ENCODE results near the gene PATL1. TPM values are rescaled to one million over a fixed set of nuclear protein-coding genes. Genes with fewer than 3 reads are reported as not detected.

Gene PATL1
- total RNA-seq, 2 experiments from 2014 or later = 59.8 to 88.7 TPM

GRCh38 chr11:59671471-59671870, 2.6 kb upstream of the PATL1 start:
- intact Hi-C loops (cut with DNase I, micrococcal nuclease) = no loop called here
- no peak for ATAC-seq
- Mint-ChIP-seq H3K4me3 (no peak overlapping the region), H3K4me1 (peaks cover 21% of the 10 kb centered on the region), H3K27ac (no peak overlapping the region), H3K36me3 (ENCODE audit: low read depth) (peaks cover 11% of the 10 kb centered on the region), H3K9me3 (ENCODE audit: low read depth) (no peaks in the 10 kb centered on the region), H3K27me3 (no peaks in the 10 kb centered on the region)
- no peak for DNase-seq
- ChIA-PET CTCF (no interaction called here), POLR2A (interaction anchor here (0.6 kb wide), 1 partner anchor 1279 kb away, joined by 3 read pairs; no protein-coding TSS in a partner anchor)

DNA sequence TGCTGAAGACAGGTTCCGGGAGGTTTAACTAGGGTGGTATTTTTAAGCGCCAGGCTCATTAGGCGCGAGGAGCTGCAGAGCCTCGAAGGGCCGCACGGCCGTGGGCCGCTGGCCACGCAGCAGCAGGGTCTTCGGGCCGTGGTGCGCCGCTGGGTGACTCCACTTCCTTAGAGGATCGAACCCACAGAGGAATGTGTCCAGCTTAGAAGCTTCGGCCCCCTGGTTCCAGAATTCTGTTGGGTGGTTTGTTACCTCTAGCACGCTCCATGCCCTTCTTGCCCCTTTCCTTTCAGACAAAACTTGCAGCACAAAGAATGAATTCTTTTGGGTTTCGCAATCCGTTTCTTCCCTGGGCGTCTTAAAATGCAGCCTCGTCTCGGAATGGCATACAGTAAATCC, 773 bp upstream of the PATL1 start:
- POLR2A ChIA-PET = interaction anchor here (0.7 to 1.6 kb wide), 6 partner anchors 14 to 134 kb away, joined by 3 to 18 read pairs (median 4); partner anchors contain the start of gene OSBP
- peak overlapping the region; percentile 92 for H3K27ac Mint-ChIP-seq
- no peaks in the 10 kb centered on the region for H3K27me3 Mint-ChIP-seq
- H3K36me3 Mint-ChIP-seq (ENCODE audit: low read depth) = peaks cover 26% of the 10 kb centered on the region
- H3K4me3 Mint-ChIP-seq = peak overlapping the region; percentile 81
- CTCF ChIA-PET = interaction anchor here (0.7 to 1.6 kb wide), 11 partner anchors 8 to 132 kb away, joined by 3 to 8 read pairs (median 3); no protein-coding TSS in a partner anchor
- ATAC-seq (no peak), DNase-seq (no peak)
- peaks cover 35% of the 10 kb centered on the region for H3K4me1 Mint-ChIP-seq
- H3K9me3 Mint-ChIP-seq (ENCODE audit: low read depth) = no peaks in the 10 kb centered on the region
- intact Hi-C loops (cut with DNase I, micrococcal nuclease) = loop anchor here (1.0 to 5.0 kb wide), 14 partner anchors 53 to 1758 kb away; partner anchors contain the start of genes MRPL16 (in 2 of the 2), CPSF7 (in 1 of the 2), FAM111A (in 1 of the 2) and STX3 (in 1 of the 2)

- H3K27ac Mint-ChIP-seq = peak overlapping the region; percentile 86
- ATAC-seq (peak; percentile 45), DNase-seq (peak; percentile 82)
- peak overlapping the region; percentile 81 for H3K4me3 Mint-ChIP-seq
- no peaks in the 10 kb centered on the region for H3K9me3 Mint-ChIP-seq (ENCODE audit: low read depth)
- H3K27me3 Mint-ChIP-seq = no peaks in the 10 kb centered on the region
- ChIA-PET CTCF (interaction anchor here (0.7 to 1.6 kb wide), 10 partner anchors 9 to 561 kb away, joined by 3 to 8 read pairs (median 4); no protein-coding TSS in a partner anchor), POLR2A (interaction anchor here (0.5 to 1.6 kb wide), 4 partner anchors 24 to 824 kb away, joined by 3 to 18 read pairs (median 6); partner anchors contain the start of gene OSBP)
- intact Hi-C loops (cut with DNase I, micrococcal nuclease) = loop anchor here (2.0 to 5.0 kb wide), 9 partner anchors 86 to 1759 kb away; partner anchors contain the start of genes CPSF7 (in 1 of the 2), FAM111A (in 1 of the 2), MRPL16 (in 1 of the 2) and STX3 (in 1 of the 2)
- H3K36me3 Mint-ChIP-seq (ENCODE audit: low read depth) = peaks cover 31% of the 10 kb centered on the region
- H3K4me1 Mint-ChIP-seq = peaks cover 39% of the 10 kb centered on the region
These were observed 468 bp downstream of the PATL1 start for GRCh38 chr11:59668188-59668949.

DNA sequence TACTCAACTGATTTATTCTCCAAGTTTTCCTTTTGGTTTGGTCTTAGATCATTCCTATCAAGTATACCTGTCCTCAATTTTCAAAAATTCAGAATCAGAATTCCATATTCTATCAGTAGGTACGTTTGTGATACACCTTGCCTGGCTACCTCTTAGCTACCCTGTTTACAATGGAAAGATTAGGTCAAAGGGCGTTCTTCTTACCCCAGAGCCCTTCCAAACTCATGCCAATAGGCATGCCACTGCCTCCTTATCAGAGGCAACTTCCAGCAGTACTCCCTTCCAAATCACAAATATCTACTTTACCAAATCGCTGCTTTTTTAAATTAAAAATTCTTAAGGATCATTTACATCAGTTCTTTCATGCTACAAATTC, 1.0 kb downstream of the PATL1 start:
- POLR2A ChIA-PET = no interaction called here
- Mint-ChIP-seq H3K27ac (peak overlapping the region; percentile 86), H3K4me3 (peak overlapping the region; percentile 81), H3K27me3 (no peaks in the 10 kb centered on the region), H3K4me1 (peaks cover 43% of the 10 kb centered on the region), H3K9me3 (ENCODE audit: low read depth) (no peaks in the 10 kb centered on the region), H3K36me3 (ENCODE audit: low read depth) (peaks cover 36% of the 10 kb centered on the region)
- no peak for ATAC-seq
- intact Hi-C loops (cut with DNase I, micrococcal nuclease) = loop anchor here (2.0 to 5.0 kb wide), 9 partner anchors 87 to 1760 kb away; partner anchors contain the start of genes CPSF7 (in 1 of the 2), FAM111A (in 1 of the 2), MRPL16 (in 1 of the 2) and STX3 (in 1 of the 2)
- CTCF ChIA-PET = no interaction called here
- no peak for DNase-seq

DNA sequence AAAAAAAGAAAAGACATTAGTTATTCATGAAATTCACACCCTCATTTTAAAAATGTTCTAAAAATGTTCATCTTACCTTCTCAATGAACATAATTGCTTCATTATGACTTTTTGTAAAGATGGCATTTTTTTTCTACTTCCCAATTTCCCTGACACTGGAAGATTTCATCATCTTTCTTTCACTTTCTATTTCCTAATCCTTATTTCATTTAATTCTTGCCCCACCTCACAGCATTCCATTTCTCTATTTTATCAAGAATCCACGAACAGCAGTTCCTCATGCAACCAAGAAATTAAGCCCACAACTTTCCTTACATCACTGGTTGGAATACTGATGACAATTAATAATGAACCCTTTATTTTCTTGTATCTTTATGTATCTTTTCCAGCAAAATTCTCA, 1.9 kb downstream of the PATL1 start:
- DNase-seq = no peak
- no peaks in the 10 kb centered on the region for H3K9me3 Mint-ChIP-seq (ENCODE audit: low read depth)
- ChIA-PET POLR2A (no interaction called here), CTCF (no interaction called here)
- intact Hi-C loops (cut with DNase I, micrococcal nuclease) = loop anchor here (5.0 kb wide), 2 partner anchors 130 to 1760 kb away; partner anchors contain the start of gene CPSF7 (in 1 of the 2)
- H3K36me3 Mint-ChIP-seq (ENCODE audit: low read depth) = peaks cover 36% of the 10 kb centered on the region
- no peaks in the 10 kb centered on the region for H3K27me3 Mint-ChIP-seq
- ATAC-seq = no peak
- H3K4me3 Mint-ChIP-seq = peak overlapping the region; percentile 81
- H3K27ac Mint-ChIP-seq = peak overlapping the region; percentile 86
- H3K4me1 Mint-ChIP-seq = peaks cover 43% of the 10 kb centered on the region

DNA sequence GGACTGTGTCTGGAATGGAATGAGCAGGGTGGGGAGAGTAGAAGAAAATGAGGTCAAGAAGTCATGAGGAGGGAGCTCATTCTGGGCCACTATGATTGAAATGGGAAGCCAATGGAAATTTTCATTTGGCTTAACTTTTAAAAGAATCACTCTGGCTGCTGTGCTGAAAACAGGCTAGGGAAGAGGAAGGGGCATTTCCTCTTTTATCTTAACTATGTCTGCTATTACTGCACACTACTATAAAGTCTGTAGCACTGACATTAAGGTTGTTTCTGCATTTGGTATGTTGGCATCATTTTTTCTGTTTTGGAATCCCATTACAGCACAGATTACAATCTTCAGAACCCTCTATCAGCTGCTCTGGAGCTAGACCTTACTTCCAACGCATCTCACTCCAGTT, 8.2 kb downstream of the PATL1 start:
- CTCF ChIA-PET = interaction anchor here (0.7 kb wide), 1 partner anchor 95 kb away, joined by 3 read pairs; the partner anchor contains the start of gene STX3
- Mint-ChIP-seq H3K4me1 (peaks cover 28% of the 10 kb centered on the region), H3K27me3 (no peaks in the 10 kb centered on the region), H3K4me3 (no peak overlapping the region), H3K27ac (peak overlapping the region; percentile 58), H3K9me3 (ENCODE audit: low read depth) (no peaks in the 10 kb centered on the region), H3K36me3 (ENCODE audit: low read depth) (peaks cover 61% of the 10 kb centered on the region)
- intact Hi-C loops (cut with DNase I, micrococcal nuclease) = no loop called here
- POLR2A ChIA-PET = no interaction called here
- no peak for DNase-seq
- ATAC-seq = no peak

DNA sequence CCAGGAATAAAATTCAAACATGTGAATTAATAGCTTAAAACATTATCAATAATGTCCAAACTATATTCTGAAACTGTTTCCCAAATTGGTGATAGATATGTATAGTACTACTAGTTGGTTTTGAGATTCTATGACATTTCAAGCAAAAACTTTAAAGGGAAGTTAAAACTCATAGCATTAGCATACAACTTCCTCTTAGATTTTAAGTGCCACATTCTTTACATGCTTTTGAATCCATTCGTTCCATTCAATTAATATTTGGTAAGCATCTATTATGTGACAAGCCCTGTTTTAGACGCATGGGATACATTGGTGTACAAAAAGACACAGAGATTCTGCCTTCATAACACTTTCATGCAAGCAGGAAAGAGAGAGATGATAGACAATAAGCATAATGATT, 8.9 kb downstream of the PATL1 start:
- H3K4me3 Mint-ChIP-seq = no peak overlapping the region
- H3K36me3 Mint-ChIP-seq (ENCODE audit: low read depth) = peaks cover 61% of the 10 kb centered on the region
- ChIA-PET CTCF (no interaction called here), POLR2A (no interaction called here)
- H3K27ac Mint-ChIP-seq = peak overlapping the region; percentile 58
- DNase-seq (no peak), ATAC-seq (no peak)
- peaks cover 22% of the 10 kb centered on the region for H3K4me1 Mint-ChIP-seq
- no peaks in the 10 kb centered on the region for H3K27me3 Mint-ChIP-seq
- intact Hi-C loops (cut with DNase I, micrococcal nuclease) = no loop called here
- H3K9me3 Mint-ChIP-seq (ENCODE audit: low read depth) = no peaks in the 10 kb centered on the region

DNA sequence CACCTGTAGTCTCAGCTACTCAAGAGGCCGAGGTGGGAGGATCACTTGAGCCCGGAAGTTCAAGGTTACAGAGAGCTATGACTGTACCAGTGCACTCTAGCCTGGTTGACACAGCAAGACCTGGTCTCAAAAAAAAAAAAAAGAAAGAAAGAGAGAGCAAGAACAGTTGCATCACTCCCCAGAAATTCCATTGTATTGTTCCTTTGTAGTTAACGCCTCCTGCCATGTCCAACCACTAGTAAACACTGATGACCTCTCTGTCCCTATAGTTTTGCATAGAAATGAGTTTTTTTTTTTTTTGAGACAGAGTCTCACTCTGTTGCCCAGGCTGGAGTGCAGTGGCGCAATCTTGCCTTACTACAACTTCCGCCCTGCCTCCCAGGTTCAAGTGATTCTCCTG, 10.8 kb downstream of the PATL1 start:
- Mint-ChIP-seq H3K4me3 (no peak overlapping the region), H3K4me1 (peaks cover 12% of the 10 kb centered on the region), H3K27ac (no peak overlapping the region), H3K36me3 (ENCODE audit: low read depth) (peaks cover 65% of the 10 kb centered on the region), H3K27me3 (no peaks in the 10 kb centered on the region), H3K9me3 (ENCODE audit: low read depth) (no peaks in the 10 kb centered on the region)
- DNase-seq (no peak), ATAC-seq (no peak)
- ChIA-PET POLR2A (no interaction called here), CTCF (interaction anchor here (0.7 kb wide), 1 partner anchor 51 kb away, joined by 3 read pairs; no protein-coding TSS in a partner anchor)
- intact Hi-C loops (cut with DNase I, micrococcal nuclease) = no loop called here

GRCh38 chr11:59654893-59655292, 13.9 kb downstream of the PATL1 start:
- Mint-ChIP-seq H3K27ac (no peak overlapping the region), H3K9me3 (ENCODE audit: low read depth) (no peaks in the 10 kb centered on the region), H3K36me3 (ENCODE audit: low read depth) (peaks cover 81% of the 10 kb centered on the region), H3K4me1 (peaks cover 2% of the 10 kb centered on the region), H3K27me3 (no peaks in the 10 kb centered on the region), H3K4me3 (no peak overlapping the region)
- intact Hi-C loops (cut with DNase I, micrococcal nuclease) = no loop called here
- DNase-seq (no peak), ATAC-seq (no peak)
- ChIA-PET POLR2A (interaction anchor here (0.6 kb wide), 1 partner anchor 15 kb away, joined by 4 read pairs; no protein-coding TSS in a partner anchor), CTCF (interaction anchor here (1.0 to 1.1 kb wide), 2 partner anchors 10 to 118 kb away, joined by 3 read pairs; no protein-coding TSS in a partner anchor)

- H3K36me3 Mint-ChIP-seq (ENCODE audit: low read depth) = peaks cover 71% of the 10 kb centered on the region
- ChIA-PET POLR2A (no interaction called here), CTCF (interaction anchor here (0.6 to 1.7 kb wide), 4 partner anchors 32 to 1675 kb away, joined by 3 to 4 read pairs (median 4); partner anchors contain the start of gene OSBP)
- intact Hi-C loops (cut with DNase I, micrococcal nuclease) = no loop called here
- H3K27me3 Mint-ChIP-seq = no peaks in the 10 kb centered on the region
- DNase-seq (no peak), ATAC-seq (no peak)
- H3K27ac Mint-ChIP-seq = no peak overlapping the region
- H3K4me3 Mint-ChIP-seq = no peak overlapping the region
- H3K4me1 Mint-ChIP-seq = peaks cover 2% of the 10 kb centered on the region
- H3K9me3 Mint-ChIP-seq (ENCODE audit: low read depth) = no peaks in the 10 kb centered on the region
These were observed 21.4 kb downstream of the PATL1 start for GRCh38 chr11:59647245-59647980.

DNA sequence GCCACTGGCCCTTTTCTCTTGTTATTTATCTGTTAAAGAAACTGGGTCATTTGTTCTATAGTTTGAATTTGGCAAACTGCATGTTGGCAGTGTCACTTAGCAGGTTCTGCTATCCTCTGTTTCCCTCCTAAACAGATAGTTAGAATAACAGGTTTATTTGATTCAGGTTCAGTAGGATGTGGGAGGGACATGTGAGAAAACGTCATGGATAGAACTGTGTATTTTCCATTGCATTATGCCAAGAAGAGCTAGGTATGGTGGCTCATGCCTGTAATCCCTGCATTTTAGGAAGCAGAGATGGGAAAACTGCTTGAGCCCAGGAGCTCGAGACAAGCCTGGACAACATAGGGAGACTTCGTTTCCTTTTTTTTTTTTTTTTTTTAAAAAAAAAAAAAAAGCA, 24.3 kb downstream of the PATL1 start:
- no peak overlapping the region for H3K4me3 Mint-ChIP-seq
- no peaks in the 10 kb centered on the region for H3K9me3 Mint-ChIP-seq (ENCODE audit: low read depth)
- CTCF ChIA-PET = interaction anchor here (0.9 kb wide), 1 partner anchor 27 kb away, joined by 4 read pairs; no protein-coding TSS in a partner anchor
- no peaks in the 10 kb centered on the region for H3K4me1 Mint-ChIP-seq
- POLR2A ChIA-PET = interaction anchor here (0.6 kb wide), 1 partner anchor 24 kb away, joined by 3 read pairs; the partner anchor contains the start of gene PATL1
- intact Hi-C loops (cut with DNase I, micrococcal nuclease) = no loop called here
- DNase-seq (no peak), ATAC-seq (no peak)
- H3K27ac Mint-ChIP-seq = peak overlapping the region; percentile 47
- H3K27me3 Mint-ChIP-seq = no peaks in the 10 kb centered on the region
- peaks cover 63% of the 10 kb centered on the region for H3K36me3 Mint-ChIP-seq (ENCODE audit: low read depth)

All from activated CD4-positive, alpha-beta T cell treated with anti-CD3 and anti-CD28 coated beads for 36 hours (primary cell).